ENCODE data around the gene GMCL1.
A peak's percentile ranks its signal among the peaks of the same experiment; 100 is the strongest.
"Not testable (repeated sequence)": the region's sequence is repeated elsewhere in the genome, so short reads cannot be mapped to it uniquely, and the experiment has no call there.

Gene GMCL1

DNA sequence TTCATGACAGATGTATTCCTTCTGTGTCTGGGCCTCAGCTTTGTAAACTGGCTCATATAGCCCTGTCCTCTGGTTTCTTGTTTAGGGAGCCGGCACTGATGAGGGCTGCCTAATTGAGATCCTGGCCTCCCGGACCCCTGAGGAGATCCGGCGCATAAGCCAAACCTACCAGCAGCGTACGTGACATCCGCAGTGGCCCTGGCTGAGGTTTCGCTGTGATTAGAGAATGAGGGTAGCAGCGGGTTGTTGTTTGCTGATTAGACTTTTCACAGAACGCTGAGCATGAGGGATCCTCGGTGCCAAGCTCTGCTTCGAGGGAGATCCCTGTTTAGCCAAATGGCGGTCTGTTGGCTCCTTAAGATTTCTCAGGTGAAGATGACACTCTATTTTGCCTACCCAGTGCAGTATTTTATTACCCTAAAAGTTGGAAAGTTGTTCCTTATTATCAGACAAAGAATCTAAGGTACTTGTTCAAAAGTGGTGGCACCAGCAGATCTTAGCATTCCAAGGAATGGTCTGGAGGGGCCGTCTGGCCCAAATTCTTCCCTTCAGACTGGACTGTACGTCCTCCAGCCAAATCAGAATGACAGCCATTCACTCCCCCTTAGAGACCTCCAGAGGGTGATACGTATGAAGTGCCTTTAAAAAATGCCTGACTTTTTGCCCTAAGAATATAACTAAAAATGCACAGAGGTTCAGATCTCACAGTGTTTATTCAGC, 21.5 kb upstream of the GMCL1 start:
- DNase-seq, result no peak

DNA sequence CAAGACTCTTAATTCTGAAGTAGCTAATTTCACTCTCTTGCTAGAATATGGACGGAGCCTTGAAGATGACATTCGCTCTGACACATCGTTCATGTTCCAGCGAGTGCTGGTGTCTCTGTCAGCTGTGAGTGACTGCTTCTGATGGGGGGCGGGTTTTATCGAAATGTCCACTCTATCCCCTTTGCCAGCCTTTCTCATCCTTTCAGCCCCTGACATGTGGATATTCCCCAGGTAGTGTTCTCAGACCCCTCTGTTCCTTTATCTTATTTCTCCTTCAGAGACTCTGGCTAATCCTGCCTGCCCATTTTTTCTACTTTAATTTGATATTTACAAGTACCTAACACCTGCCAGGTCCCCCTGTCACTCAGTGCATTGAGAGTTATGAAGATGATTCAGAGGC, 18.9 kb upstream of the GMCL1 start:
- DNase-seq, result no peak

DNA sequence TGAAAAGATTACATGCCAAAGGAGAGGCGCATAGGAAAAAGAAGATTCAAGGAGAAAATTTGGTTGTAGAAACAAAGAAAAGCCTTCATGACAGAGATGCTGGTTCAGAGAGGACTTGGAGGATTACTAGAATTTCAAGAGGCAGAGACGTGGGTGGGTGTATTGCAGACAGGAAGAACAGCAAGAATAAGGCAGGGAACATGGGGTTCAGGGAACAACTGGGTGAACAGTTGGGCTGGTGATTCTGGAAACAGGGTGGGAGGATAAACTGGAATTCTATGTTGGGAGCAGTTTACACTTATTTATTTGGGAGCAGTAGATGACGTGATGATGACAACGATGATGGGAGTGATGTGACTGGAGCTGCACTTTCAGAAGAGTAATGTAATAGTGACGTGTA, 18.4 kb upstream of the GMCL1 start:
- no peak for DNase-seq

DNA sequence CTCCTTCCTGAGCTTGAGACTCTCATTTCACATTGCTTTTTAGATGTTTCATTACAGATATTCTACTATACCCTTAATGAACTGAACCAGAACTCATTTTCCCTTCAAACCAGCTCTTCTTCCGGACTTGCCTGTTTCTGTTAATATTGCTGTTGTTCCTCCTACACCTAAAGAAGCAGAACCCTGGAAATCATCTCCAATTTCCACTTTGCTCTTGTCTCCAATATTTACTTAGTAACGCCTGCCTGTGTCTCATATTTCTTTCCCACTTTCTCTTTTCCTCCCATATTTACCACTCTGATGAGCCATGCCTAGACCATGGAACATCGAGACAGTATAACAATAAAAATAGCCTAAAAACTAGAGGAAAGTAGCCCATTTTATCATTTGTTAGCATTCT, 17.9 kb upstream of the GMCL1 start:
- DNase-seq, result no peak

DNA sequence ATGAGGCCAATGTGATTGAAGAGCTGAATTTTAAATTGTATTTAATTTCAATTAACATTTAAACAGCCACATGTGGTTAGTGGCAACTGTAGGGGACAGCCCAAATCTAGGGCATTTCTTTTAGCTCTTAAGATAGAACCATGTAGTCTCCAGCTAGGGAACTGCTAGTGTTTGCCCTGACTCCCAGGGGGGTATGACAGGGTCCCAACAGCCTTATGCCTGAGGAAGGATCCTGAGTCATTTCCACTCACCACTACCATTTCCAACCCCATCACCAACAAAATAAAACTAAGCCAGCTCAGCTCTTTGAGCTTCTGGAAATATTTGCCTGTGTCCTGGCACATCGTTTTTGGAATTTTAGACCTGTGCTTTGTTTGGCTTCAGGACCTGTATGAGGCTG, 13.7 kb upstream of the GMCL1 start:
- no peak for DNase-seq

DNA sequence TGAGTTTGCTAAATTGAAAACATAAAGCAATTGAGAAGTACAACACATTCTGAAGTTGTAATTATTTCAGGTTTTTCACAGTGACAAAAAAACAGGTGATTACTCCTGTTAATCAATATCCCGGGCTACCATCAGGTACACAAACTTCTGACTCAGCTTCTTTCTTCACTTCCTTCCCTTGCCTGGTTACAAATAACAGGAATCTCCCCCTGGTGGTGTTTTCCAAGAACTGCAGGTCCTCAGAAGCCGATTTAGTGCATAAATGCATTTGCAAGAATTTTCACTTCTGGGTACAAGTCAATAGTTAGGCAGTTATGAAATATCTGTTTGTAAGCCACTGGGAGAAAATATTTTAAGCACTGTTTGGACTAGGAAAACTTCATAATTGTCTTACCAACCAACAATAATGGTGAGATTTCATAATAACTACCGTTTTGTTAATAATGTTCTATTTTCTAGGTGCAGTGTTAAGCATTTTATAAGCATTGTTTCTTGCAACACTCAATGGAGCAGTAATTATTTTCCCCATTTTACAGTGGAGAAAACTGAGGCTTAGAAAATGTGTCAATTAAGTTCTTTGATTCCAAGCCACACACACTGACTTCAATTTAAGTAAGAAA, 12.4 kb upstream of the GMCL1 start:
- DNase-seq, result peak; percentile 70

DNA sequence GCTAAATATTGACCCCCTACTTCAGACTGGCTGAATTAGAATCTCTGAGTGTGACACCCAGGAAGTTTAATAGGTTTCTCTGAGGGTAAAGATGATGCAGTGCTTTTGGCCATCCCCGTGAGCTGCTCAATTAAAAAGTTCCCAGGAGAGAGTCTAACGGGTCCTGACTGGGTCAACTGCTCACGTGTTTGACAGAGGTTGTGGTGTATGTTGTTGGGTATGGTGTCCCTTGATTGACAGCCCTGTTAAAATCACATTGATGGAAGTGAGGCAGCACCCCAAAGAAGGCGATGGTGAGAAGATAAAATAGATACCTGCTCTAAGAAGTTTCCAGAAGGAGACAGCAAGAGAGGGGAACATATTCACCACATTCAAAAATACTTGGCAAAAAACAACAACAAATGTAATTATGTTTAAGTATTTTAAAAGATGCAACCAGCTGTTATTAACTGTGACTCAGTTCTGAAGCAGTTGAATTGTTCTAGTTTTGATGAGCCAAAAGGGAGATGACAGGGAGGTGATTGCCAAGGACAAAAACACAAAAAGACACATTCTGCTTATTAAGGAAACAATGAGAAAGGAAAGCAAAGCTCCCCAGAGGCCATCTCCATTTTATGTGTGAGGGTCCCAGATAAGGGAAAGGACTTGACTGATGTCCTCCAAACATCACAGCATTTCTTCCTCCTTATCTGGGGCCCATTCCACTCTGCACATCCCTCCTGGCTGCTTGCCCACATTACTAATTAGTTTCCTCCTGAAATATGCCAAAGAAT, 11.5 kb upstream of the GMCL1 start:
- DNase-seq, result no peak

DNA sequence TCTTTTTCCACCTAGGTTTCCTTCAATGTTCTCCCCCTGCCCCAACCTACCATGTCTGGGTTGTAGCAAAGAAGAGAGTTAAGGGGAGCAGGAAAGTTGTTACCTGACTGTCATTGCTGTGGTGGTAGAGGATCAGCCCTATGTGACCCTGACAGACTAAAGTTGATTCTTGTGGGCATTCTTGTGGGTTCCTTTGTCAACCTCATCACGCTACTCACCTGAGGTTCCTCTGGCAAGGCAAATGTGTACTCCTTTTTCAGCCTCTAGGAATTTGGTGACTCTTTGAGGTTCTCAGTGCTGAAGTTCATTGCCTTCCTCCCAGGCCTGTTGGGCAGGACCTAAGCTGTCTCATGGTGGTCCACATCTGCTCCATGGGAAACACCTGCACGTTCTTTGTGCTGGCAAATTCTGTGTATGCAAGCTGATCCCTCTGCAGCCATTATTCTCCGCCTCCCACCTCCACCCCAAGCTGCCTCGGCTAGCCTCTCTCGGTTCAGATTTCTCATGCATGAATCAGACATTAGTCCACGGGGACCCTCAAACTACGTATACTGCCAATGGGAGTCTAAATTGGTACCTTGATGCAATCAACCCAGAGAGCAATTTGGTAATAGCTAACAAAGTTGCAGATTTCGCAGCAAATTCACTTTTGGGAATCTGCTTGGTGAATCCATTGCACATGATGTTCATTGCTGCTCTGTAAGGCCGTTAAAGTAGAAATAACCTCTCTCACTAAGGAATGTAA, 1.5 kb upstream of the GMCL1 start:
- no peak for DNase-seq

DNA sequence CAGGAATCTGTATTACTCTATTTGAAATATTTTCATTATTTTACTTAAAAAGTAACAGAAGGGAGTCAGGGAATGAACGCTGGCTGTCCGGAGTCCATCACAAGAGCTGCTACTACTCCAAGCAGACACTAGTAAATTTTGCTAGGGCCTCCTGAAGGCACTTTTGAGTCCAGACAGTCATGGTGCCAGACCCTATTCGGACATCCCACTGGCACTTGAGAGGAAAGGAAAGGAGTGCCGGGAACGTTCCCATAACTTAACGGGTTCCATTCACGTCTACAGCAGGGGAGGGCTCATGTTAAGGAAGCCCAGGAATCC, 563 bp upstream of the GMCL1 start:
- no peak for DNase-seq

DNA sequence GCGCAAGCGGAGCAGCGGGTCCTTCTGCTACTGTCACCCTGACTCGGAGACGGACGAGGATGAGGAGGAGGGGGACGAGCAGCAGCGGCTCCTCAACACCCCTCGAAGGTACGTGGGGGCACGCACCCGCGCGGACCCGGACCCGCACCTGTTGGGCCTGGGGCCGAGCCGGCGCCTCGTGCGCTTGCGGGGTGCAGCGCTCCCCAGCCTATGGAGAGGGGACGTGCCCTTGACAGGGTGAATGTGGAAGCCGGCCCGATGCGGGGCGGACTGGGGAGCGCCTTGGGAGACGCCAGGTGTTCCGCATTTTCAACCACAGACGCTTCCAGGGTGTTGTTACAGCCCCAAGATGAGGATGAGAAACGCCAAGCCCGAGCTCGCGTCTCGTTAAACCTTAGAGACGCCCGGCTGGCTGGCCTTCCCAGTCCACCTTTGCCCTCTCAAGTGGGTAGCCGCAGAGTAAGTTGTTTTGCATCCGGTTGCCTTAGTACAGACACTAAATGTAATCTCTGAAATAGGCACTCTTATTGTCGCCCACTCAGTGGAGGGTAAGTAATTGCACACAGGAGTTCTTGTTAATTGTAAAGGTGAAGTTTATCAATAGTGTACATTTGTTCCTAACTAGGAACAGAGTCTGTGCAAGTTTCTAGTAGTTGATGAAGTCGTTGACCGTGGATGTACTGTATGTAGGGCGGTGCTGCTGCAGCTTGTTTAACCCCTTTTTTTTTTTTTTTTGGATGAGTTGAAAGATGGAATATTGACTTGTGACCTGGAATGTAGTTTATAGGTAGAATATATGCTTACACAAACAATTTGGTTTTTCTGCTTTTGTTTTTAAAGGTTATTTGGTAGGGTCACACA, 815 bp downstream of the GMCL1 start:
- no peak for DNase-seq

DNA sequence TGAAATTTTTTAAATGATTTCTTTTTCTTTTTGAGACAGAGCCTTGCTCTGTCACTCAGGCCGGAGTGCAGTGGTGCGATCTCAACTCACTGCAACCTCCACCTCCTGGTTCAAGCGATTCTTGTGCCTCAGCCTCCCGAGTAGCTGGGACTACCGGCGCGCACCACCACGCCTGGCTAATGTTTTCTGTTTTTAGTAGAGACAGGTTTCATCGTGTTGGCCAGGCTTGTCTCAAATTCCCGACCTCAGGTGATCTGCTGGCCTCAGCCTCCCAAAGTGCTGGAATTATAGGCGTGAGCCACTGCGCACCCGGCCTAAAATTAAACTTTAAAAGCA, 1.4 kb downstream of the GMCL1 start:
- not testable (repeated sequence) for DNase-seq

DNA sequence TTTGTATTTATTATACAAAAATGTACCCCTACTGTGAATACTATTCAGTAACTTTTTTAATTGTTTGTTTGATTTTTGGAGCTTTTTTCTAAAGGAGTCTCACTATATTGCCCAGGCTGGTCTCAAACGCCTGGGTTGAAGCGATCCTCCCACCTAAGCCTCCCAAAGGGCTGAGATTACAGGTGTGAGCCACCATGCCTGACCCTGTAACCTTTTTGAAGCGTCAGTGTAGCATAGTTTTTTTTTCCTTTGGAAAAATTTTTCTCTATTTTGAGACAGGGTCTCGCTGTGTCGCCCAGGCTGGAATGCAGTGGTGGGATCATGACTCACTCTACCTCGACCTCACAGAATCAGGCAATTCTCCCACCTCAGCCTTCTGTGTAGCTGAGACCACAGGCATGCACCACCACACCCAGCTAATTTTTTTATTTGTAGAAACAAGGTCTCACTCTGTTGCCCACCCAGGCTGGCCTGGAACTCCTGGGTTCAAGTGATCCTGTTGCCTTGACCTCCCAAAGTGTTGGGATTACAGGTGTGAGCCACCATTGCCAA, 2.0 kb downstream of the GMCL1 start:
- DNase-seq, result no peak

DNA sequence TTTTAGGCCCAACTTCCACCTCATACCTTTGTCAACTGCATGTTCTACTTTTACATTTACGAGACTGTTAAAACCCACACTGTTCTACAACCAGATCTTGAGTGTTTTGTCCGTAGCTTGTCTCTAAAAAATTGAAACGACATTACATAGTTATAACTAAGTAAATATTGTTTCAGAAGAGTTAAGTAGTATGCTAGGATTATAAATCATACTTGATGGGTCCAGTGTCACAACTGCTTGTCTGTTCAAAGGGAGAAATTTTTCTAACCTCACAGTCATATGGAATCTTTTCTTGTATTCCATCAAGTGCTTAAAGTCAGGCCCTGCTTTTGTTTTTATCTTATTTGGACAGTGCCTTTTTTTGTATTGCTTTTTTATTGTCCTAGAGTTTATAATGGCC, 4.3 kb downstream of the GMCL1 start:
- DNase-seq, result no peak

DNA sequence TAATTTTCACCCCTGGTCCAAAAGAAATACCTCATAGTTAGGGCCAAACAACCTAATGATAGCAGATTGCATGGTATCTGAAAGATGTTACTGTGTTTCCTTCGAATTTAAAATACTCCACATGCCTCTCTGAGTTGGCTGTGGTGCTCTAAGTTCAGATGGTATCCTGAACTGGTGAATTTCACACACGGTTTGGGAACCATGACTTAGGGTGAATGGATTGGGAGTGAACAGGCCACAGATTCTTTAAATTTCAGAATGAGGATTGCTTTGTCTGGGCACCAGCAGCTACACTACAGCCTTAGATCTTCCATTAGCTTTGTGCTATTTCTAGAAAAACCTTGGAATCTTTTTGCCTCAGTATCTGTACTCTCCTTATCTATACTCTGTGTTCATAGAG, 6.2 kb downstream of the GMCL1 start:
- DNase-seq, result no peak

DNA sequence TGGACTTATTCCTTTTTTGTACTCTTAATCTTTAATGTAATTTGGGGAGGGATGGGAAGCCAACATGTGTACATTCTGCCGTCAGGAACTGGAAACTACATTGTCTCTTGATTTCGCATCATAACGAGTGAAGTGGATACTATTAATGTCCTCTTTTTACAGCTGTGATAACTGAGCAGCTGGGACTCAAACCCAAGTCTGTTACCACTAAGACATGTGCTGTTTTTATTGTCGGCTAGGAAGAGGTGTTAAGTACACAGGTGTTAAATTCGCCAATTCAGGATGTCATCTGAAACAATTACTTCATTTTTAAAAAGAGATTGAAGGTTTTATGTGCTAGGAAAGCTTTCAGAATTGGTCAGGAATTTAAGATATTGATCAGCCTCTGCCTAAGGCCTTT, 6.9 kb downstream of the GMCL1 start:
- DNase-seq, result no peak

DNA sequence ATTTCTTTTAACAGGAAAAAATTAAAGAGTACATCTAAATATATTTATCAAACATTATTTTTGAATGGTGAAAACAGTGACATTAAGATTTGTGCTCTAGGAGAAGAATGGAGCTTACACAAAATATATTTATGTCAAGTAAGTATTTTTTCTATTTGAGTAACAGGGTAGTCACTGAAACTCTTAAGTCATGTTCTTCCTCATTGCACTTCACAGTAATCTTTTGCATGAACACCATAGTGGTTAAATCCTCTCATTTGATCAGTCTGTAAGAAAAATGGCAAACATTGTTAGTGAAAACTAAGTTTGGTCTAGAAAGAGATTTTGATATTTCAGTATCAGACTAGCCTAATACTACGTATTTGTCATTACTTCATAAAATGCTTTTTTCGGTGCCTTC, 8.1 kb downstream of the GMCL1 start:
- no peak for DNase-seq

DNA sequence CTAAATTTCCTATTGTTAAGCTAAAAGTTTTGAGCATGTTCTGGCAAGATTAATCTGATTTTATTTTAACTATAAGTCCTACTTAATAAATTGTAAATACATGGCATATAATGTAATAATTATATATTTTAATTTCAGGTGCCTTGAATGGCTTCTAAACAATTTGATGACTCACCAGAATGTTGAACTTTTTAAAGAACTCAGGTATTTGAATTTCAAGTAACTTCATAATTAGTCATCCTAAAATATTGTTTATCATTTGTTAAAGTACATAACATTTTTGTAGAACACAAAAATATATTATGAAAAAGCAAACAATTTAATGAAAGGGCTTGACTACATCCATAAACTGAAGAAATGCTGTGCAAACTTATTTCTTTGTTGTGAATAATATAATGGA, 14.5 kb downstream of the GMCL1 start:
- DNase-seq, result no peak

DNA sequence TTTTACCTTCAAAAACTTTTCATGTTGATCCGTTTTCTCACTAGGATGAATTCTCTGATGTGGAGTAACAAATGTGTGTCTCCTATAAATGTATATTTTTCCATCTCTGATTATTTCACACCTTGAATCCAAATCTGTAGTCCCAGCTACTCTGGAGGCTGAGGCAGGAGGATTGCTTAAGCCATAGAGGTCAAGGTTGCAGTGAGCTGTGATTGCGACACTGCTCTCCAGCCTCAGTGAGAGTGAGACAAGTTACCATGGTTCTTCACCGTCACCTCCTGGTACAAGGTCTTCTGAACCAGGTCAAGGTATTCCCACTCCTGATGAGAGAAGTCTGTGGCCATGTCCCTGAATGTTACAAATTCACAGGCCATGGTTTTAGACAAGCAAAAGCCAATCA, 15.1 kb downstream of the GMCL1 start:
- no peak for DNase-seq

DNA sequence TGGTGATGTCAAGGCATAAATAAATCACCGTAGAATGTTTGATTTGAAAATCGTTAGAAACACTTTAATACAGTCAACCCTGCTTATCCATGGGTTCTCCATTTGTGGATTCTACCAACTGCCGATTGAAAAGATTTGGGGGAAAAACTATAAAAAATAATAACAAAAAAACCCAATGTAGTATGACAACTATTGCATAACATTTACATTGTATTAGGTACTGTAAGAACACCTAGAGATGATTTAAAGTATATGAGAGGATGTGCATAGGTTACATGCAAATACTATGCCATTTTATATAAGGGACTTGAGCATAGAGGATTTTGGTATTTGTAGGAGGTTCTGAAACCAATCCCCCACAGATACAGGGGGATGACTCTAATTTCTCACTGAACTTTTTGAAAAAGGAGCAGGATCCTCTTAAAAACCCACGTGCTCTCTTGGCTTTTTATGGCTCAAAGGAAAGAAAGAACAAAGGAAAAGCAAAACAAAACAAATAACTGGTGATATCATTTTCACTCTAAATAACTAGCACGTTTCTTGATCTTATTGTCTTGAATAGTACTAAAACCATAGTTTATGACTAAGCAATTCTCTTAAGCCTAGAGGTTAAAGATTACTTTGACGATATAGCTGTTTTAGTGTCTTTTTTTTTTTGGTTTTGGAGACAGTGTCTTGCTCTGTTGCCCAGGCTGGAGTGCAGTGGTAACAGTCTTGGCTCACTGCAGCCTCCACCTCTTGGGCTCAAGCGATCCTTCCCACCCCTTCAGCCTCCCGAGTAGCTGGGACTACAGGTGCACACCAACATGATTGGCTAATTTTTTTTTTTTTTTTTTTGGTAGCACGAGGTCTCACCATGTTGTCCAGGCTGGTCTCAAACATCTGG, 17.0 kb downstream of the GMCL1 start:
- DNase-seq, result no peak

DNA sequence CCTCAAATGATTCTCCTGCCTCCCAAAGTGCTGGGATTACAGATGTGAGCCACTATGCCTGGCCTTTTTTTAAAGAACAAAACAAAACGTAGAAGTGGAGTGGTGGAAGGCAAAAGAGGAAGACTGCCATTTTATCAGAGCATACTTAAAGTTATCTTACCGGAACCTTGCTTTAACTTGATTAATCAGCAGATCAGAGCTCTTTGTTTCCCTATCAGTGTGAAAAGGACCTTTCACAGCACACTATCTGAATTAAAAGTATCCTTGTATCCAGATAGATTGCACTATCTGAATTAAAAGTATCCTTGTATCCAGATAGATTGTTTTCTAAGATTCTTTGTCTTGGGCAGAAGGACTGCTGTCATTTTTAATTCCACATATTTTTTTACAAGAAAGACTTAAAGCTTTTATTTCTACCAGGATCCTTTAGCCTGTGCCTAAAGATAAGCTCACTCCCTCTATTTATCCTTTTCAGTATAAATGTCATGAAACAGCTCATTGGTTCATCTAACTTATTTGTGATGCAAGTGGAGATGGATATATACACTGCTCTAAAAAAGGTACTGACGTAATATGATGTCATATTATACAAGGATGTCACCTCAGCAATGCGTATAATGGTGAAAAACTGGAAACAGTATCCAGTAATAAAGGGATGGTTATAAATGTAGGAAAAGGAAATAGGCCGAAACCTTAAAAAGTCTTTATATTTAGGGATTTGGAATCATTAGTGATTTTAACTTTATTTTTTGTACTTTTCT, 17.8 kb downstream of the GMCL1 start:
- no peak for DNase-seq

Measured in SIG-M5 (cell line).